ENCODE results near the gene ZC3H6.
"Not testable (repeated sequence)": the region's sequence is repeated elsewhere in the genome, so short reads cannot be mapped to it uniquely, and the experiment has no call there.

Gene ZC3H6

GRCh38 chr2:112332123-112332696, 56.8 kb downstream of the ZC3H6 start:
- DNase-seq (ENCODE audit: low read depth in 2 of 2): no peak

- no peak for DNase-seq (ENCODE audit: low read depth in 2 of 2)
Measured at GRCh38 chr2:112335600-112335999, 60.2 kb downstream of the ZC3H6 start.

DNA sequence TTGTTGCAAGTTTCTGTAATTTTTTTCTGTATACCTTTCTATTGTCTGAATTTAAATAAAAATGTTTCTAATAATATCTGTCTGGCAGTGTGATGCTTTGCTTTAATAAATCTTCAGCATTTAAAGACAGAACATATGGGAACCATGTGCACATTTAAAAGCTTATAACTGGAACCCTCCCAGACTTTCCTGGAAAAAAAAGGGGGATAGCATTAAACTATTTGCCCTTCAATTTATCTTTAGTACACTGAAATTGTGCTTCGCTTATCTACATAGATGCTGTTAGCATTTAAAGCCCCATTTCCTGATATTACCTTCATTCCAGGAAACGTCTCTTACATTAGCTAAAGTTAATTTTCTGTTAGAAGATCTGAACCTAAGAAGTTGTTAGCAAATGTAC, 64.6 kb downstream of the ZC3H6 start:
- DNase-seq (ENCODE audit: low read depth in 2 of 2): no peak

- no peak for DNase-seq (ENCODE audit: low read depth in 2 of 2)
Measured at GRCh38 chr2:112340475-112341267, 65.3 kb downstream of the ZC3H6 start.

- no peak for DNase-seq (ENCODE audit: low read depth in 2 of 2)
Measured at GRCh38 chr2:112342067-112342550, 66.7 kb downstream of the ZC3H6 start.

DNA sequence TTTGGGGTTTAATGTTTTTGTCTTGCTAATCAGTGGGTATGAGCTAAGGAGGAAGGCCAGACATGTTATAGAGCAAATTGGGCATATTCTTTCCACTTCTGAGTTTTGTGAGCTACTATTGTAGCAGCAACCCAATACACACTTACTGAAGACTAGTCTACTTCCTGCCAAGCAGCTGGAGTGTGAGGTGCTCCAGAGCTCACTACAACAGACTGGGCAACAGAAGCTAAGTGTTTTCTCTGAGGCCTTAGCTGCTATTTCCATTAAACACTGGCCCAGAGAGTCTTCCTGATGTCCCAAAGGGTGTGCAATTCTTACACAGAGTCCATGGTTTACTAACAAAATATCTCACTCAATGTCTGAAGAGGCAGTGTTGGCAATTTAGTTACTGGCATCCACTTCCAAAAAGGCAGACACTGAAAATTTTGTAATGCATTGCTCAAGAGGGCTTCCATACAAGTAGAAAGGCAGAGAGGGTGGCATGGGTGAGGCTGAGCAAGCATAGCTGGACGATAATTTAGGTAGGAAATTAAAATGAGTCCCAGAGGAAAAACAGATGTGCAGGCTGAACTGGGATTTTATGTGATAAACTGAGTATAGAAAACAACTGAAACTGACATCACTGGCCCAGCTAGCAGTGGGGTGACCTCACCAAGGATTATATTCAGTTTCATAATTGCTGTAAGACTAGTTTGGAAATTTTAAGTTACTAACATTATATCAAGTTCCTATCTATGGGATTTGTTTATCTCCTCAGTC, 68.6 kb downstream of the ZC3H6 start:
- DNase-seq (ENCODE audit: low read depth in 2 of 2): no peak

GRCh38 chr2:112345030-112346027, 69.9 kb downstream of the ZC3H6 start:
- DNase-seq (ENCODE audit: low read depth in 2 of 2): no peak

- not testable (repeated sequence) for DNase-seq (ENCODE audit: low read depth in 2 of 2)
Measured at GRCh38 chr2:112352292-112352691, 76.9 kb downstream of the ZC3H6 start.

- not testable (repeated sequence) for DNase-seq (ENCODE audit: low read depth in 2 of 2)
Measured at GRCh38 chr2:112352809-112353603, 77.6 kb downstream of the ZC3H6 start.

- DNase-seq (ENCODE audit: low read depth in 2 of 2): not testable (repeated sequence)
Measured at GRCh38 chr2:112354335-112354734, 78.9 kb downstream of the ZC3H6 start.

- DNase-seq (ENCODE audit: low read depth in 2 of 2): not testable (repeated sequence)
Measured at GRCh38 chr2:112360055-112360454, 84.7 kb downstream of the ZC3H6 start.

Data from stimulated activated CD8-positive, alpha-beta memory T cell treated with anti-CD3 and anti-CD28 coated beads, Interleukin-2, amount 100 ng/mL, for 1 hour (primary cell).